COLO829 (cell line): ENCODE data around the gene OLFML1.

Experiments
- DNase-seq: peaks from one replicate; pipeline ENCODE4 v3.0.0; 2012; ENCODE audit warnings: low spot score

The OLFML1 gene

DNA sequence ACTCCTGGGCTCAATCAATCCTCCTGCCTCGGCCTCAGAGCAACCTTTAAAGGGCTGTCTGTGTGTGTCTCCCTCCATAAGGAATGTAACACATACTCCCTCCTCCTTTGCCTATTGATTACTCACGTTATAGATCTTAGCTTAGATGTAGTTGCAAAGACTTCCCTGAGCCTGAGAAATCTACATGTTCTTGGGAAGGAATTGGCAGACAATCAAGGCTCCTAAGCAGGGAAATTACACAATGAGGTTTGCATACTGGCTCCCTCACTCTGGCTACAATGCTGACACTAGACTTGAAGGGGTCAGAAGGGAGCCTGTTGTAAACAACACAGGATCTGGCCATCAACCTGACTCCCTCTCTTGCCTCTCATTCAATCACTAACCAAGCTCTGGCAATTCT, 5.2 kb upstream of the OLFML1 start:
- no peak for DNase-seq

DNA sequence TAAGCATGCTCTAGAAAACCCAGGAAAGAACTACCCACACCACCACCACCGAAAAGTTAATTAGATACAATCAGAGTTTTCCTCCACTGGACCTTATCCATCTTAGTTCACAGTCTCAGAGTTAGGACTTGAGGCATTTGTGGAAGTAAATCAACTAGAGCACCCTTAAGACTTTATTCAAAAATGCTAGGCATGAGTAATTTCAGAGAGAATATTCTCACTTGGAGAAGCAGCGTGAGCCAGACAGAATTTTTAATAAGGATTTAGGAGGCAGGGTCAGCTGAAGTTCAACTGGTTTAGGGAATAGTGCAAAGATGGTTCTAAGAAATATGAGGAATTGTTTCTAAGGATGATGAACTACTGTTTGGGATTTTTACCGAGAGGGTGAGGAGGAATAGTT, 1.2 kb upstream of the OLFML1 start:
- DNase-seq = no peak

DNA sequence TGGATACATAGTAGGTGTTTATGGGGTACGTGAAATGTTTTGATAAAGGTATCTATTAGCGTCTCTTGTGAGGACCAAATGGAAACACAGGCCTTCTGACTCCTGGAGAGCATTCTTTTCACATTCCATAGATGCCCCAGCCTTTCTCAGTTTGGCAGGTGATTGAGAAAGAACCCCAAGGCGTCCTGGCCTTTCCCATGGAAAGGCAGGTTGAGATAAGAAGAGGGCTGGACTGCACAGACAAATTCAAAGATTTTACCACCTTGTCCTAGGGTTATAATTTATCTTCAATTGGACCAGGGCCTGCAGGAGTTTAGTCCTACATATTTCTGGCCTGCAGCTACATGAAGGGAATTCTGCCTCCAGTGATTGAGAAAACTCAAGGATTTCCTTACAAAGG, 661 bp upstream of the OLFML1 start:
- no peak for DNase-seq

DNA sequence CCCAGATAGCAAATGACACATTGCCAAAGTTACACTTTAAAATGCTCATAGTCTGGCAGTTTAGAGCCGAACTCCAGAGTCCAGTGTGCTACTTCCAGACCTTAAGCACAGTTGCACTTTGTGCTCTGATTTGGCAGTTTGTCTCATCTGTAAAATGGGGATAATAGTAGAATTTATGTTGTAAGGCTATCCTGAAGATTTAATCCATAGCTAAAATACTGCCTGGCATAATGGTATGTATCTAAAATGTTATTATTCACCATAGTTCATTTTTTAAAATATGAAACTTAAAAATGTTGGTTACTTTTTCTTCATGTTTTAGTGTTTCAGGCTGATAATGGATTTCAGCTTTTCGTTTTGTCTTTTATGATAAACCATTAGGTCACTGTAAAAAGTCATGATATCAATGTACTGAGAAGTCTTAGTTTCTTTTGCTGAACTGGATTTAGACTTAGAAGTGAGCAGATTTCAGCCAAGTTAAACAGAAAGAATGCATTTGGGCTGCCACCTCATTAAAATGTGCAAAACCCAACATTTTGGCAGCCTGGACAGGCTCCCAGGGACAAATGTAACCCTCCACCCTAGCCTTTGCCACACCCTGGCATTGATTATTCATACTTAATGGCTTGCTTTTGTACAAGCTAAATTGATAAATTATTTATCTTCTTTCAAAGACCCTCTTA, 933 bp downstream of the OLFML1 start:
- DNase-seq = no peak

DNA sequence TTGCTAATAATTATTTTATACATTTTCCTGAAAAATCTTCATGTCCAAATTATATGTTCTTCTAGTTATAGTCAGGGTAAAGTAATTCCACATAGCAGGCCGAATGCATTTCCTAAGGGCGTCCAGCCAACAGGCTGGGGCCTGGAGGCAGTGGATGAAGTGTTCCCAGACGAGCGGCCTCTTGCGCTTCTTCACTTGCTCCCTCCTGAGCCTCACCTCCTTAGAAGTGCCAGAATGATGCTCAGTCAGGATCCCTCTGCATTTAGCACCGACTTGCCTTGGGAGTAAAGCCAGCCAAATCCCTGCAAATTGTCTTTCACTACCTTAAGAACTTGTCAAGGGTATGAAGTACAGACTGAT, 1.5 kb downstream of the OLFML1 start:
- DNase-seq = no peak

DNA sequence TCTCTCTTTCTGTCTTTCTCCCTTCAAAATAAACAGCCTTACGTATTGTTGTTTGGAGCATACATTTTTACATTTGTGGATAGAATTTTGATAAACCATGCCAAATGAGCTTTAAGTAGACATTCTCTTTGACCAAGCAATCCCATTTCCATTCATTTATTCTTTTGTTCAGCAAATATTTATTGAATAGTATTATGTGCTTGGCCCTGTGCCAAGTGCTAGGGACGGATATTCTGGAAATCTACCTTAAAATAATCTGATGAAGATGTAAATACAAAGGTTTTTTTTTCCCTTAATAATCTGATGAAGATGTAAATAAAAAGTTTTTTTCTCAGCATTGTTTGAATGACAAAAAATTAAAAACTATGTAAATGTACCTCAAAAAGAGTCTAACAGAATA, 2.1 kb downstream of the OLFML1 start:
- no peak for DNase-seq

DNA sequence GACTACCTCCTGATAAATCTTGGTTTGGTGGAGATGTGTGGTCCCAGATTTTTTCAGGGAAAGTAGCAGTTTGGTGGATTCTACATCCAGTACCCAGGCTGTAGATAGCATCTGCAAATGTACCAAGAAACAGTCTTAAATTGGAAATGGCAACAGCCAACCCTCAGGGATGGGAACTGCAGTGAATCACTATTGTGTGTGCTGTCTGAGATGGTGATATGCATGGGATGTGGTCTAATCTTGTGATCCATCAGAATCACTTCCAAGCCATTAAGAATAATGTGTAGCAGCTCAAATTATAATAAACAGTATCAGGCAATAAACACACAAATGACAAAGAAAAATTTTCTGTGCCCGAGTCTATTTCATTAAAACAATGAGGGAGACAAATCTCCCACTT, 3.4 kb downstream of the OLFML1 start:
- no peak for DNase-seq

DNA sequence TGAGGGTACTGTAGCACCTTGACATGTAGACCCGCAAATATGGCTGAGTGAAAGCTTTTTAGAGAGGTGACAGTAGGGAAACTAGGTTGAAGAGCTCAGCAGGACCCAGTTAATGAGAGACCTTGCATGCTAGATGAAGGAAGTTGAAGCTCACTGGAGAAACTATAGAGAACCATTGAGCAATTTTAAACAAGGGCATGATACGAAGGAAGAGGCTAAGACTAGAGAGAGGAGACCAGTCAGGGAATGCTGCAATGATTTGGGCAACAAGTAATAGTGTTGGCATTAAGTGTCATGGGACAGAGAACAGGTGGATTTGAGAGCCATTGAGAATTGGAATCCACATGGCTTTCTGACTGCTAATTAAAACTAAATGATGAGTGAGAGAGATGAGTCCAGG, 4.1 kb downstream of the OLFML1 start:
- no peak for DNase-seq

DNA sequence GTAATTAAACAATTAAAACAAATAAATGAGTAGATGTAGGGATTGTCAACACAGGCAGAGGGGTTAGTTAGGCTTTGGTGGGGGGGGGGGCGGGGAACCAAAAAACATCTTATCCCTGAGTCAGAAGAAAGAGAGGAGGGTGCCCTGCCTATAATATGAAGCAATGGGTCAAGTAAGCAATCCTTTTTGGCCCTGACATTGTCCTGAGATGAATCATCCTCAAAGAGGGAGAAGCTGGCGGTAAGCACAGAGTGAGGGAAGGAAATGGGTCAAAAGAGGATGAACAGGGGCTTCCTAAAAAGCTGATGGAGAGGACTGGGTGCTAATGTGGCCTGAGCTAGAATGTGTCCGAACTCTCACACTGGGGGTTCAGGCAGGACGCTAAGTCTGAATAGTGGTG, 4.7 kb downstream of the OLFML1 start:
- DNase-seq = no peak

DNA sequence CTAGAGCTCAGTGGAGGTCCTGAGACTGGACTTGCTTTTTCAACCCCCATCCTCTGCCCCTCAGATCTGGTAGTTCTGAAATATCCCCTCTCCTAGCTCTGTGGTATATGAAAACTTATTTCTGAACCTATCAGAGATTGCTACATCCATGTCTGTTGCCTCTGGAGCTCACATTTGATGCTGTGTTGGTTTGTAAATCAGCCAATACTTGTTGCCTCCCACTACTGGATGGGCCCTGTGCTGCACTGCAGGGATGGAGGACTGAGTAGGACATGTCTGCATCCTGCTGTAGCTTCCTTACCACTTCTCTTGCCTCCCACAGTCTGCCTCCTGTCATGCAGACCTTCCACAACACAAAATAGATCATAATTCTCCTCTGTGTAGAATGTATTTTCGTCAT, 5.2 kb downstream of the OLFML1 start:
- no peak for DNase-seq

DNA sequence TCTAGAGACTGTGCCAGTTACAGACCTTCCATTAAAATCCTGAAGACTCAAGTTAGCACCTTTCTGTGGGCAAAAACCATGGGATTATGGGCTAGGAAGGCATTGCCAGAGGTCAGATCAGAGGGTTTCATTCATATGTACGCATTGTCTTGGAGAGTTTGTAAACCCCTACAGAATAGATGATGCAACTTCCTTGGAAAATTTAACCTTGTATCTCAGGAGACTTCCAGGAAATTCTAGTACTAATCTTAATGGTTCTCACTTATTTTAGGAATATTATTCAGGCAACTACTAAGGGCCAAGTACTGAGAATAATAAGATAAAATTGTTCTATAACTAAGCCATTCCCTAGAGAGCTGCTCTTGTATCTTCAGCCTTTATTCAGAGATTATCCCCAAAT, 6.9 kb downstream of the OLFML1 start:
- no peak for DNase-seq

DNA sequence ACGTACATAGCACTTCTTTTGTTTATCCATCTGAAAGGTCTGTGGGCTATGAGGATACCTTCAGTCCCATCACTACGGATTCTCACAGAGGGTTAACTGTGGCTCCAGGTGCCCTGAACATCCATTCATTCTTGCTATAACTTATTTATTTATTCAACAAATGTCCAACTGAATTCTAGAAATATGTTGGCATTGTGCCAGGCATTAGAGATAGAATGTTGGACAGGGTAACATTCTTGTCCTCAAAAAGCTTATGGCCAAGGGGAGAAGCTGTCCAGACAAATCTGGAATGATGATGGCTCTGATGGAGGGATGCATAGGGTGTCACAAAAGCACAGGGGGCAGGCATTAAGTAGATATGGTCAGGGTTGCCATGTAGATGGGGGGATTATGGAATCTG, 8.4 kb downstream of the OLFML1 start:
- no peak for DNase-seq

DNA sequence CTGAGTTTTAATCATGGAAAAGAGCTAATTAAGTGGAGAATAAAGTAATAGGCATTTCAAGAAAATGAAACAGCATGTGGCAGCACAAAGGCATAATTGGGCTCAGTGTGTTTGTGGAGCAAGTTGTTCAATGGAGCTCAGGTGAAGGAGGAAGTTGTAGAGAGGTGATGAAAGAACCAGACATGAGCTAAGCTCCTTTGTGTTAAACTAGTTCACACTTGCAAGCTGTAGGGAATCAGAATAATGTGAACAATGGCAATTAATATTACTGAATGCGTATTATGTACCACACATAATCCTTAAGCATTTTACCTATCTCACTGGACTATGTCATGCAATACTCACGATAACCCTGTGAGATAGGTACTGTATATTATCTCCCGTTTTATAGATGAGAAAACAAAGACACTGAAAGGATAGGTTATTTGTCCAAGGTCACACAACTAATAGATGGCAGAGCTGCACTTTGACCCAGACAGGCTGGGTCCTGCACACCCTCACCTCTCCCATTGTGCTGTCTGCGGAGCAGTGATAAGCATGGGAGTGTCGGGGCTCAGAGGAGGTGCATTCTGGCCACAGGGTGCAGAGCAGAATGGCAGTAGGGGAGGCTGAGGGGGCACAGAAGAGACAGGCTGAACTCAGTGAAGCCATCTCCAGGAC, 8.9 kb downstream of the OLFML1 start:
- DNase-seq = no peak

DNA sequence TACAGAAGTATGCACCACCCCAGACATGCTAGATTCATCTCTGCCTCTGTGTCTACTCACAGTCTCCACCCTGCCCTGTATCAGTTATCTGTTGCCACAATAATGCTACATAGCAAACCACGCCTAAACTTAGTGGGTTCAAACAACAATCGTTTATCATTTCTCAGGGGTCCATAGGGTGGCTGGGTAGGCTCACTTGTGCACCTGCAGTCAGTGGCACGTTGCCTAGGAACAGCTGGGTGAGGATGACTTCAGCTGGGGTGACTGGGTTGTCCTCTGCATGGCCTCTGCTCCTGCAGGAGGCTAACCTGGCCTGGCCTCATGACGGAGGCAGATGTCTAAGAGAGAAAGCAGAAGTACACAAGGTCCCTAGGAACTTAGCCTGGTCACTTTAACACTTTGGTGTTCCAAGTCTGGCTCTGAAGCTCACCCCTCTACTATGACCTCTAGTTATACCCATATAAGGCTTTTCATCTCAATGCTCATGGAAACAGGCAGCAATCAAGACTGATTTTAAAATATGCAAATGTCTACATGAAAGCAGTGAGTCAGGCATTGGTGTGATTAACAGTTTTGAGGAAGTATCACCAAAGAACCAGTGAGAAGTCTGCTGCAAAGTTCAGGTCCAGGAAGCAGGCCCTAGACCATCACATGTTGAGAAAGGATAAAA, 10.7 kb downstream of the OLFML1 start:
- DNase-seq = no peak

DNA sequence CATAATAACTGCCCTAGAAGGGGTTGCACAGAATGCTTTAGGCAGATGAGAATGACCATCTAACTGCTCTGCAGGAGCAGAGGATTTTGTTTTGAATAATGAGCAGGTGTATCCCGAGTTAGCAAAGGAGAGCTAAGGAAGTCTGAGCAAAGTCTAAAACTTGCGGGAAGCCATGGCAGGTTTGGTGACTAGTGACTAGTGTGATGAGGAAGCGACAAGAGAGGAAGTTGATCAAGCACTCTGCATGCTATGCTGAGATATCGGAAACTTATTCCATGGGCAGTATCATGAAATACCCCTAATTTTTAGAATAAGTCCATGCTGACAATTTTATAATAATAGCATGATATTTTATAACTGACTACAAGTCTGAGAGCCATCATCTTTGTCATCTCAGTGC, 12.9 kb downstream of the OLFML1 start:
- DNase-seq = no peak

DNA sequence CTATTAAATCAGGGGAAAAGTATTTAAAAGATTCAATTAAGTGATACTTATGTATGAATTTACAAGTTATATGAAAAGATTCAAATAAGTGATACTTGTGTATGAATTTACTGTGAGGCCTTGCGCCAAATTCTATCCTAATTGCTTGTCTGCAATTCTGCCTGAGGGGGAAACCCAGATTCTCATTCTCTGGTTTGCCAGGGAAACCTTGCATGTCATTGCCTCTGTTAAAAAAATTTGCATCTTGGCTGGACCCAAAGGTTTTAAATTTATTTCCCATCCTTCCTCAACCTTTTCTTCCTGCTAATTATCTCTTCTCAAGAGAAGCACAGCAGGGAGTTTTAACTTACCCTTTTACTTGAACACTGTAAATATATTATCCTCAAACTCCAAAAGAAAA, 13.8 kb downstream of the OLFML1 start:
- no peak for DNase-seq

DNA sequence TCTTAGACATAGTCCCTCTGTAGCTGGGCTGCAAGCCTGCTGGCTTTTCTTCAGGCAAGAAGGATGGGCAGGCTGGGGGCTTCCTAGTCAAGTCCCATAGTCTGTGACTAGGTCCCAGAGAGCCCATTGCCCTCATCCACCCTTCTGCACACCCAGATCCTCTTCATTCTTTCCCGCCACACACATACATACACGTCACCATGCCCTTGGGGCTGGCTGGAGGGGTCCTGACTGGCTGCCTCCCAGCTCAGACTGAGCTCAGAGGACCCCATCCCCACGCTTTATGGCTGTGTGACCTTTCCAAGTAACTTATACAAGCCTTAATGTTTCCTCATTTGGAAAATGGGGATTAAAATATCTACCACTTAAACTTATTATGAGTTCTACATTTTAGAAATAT, 14.9 kb downstream of the OLFML1 start:
- DNase-seq = no peak

DNA sequence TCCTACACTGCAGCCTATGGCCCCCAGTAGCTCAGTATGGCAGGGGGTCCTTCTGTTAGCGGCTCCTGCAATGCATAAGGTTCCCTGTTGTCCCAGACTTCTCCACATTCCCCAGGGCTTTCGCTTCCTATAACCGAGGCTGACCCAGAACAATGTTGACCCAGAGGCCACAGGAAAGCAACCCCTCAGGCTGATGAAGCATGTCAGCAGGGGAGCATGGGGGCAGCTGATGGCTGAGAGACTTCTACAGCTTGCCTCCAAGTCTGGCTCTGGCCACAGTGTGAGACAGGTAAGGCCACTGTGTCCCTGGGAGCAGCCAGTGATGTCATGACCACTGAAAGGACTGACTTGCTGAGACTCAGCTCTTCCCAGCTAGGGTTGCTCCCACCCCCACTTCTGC, 15.9 kb downstream of the OLFML1 start:
- no peak for DNase-seq

DNA sequence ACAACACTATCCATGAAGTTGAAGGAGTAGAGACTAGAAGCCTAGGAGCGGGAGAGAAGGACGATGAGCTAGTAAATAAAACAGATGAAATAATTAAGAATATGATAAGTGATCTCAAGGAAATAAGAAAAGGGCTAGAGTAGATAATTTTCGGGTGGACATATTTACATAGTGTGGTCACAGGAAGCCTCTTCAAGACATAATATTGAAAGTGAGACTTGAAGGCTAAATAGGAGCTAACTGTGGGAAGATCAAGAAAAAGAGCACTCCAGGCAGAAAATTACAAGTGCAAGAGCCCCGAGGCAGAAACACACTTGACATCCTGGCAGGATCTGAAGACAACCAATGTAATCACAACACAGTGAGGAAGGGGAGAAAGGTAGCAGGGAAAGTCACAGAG, 16.6 kb downstream of the OLFML1 start:
- no peak for DNase-seq

DNA sequence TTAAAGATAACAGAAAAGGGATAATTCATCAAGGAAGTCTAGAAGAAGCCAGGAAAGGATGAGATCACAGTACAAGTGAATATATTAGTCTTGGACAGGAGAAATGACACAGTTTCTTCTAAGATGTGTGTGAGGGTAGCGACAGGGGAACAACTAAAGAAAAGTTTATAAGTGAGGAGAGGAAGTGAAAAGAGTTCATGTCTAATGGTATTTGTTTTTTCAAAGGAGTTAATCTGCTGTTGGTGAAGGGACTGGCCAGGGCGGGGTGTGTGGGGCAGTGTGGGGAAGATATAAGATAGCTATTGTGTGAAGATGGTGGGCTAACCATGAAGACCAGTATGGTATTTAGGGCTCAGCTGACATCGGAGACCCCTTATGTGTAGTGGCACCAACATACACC, 20.9 kb downstream of the OLFML1 start:
- DNase-seq = no peak

DNA sequence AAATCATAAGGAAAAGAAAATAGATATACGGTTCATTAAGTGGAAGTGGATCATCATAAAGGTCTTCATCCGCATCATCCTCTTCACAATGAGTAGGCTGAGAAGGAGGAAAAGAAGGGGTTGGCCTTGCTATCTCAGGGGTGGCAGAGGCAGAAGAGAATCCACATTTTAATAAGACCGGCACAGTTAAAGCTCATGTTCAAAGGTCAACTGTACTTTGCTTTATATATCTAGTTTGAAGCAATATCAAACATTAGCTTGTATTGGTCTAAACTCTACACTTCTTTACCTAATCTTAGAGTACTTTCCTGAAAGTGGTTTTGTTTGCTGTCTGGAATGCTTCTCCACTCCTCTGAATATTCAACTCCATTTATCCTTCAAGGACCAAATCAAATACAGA, 22.8 kb downstream of the OLFML1 start:
- no peak for DNase-seq

DNA sequence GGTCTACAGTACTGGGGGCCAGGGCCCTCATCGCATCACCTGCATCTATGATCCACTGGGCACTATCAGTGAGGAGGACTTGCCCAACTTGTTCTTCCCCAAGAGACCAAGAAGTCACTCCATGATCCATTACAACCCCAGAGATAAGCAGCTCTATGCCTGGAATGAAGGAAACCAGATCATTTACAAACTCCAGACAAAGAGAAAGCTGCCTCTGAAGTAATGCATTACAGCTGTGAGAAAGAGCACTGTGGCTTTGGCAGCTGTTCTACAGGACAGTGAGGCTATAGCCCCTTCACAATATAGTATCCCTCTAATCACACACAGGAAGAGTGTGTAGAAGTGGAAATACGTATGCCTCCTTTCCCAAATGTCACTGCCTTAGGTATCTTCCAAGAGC, 24.7 kb downstream of the OLFML1 start:
- no peak for DNase-seq

DNA sequence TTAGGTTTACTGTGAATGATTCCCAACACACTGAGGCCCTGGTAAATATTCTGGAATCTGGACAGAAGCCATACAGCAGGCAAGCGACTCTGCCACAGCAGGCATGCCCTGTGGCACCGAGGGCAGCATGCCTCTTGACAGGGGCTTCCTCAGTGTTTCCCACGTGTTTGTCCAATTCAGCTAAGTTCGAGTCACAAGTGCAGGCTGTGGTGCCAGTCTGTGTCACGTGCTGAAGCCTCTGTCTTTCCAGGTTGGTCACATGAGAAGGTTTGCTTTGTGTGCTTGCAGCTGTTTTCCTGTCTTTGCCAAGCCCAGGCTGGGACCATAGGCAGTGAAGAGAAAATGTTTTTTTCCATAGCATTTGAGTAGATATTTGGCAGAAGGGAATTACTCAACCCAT, 26.1 kb downstream of the OLFML1 start:
- no peak for DNase-seq
